ENCODE data around the gene KIAA1328.

KIAA1328 gene

DNA sequence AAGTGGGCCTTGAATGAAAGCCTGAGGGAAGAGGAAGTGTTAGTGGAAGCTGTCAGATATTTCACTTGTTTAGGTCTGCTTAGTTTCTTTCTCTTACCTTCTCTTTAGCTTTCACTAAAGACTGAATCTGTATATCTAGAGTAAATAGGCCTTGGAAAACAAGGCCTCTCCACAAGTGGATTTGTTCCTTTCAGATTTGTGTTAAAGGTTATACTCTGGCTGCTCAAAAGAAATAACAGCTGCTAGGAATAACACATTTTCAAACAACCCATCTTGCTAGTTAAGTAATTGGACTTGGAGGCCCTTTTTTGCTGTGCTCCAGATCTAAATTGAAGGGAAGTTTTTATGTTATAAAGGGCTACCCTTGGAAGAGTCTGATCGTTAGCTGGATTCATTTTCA, 236.3 kb downstream of the KIAA1328 start:
- no peak overlapping the region for H3K27ac ChIP-seq (ENCODE audit: low read depth, low read length)
- H3K4me3 ChIP-seq (ENCODE audit: low read depth in 1 of 2, low read length in 2 of 2): no peak overlapping the region
- H3K36me3 ChIP-seq (ENCODE audit: control insufficient read depth in 1 of 2, insufficient read depth in 2 of 2, low read length in 2 of 2): no peaks in the 10 kb centered on the region
- no peaks in the 10 kb centered on the region for H3K4me1 ChIP-seq (ENCODE audit: control insufficient read depth in 1 of 2, insufficient read depth in 2 of 2, low read length in 2 of 2)
- H3K27me3 ChIP-seq (ENCODE audit: control insufficient read depth in 1 of 2, insufficient read depth in 2 of 2, low read length in 2 of 2): no peaks in the 10 kb centered on the region
- no peaks in the 10 kb centered on the region for H3K9me3 ChIP-seq (ENCODE audit: control insufficient read depth in 1 of 2, low read length in 2 of 2)
- no peak overlapping the region for H3K9ac ChIP-seq (ENCODE audit: low read depth in 1 of 2, low read length in 2 of 2)

DNA sequence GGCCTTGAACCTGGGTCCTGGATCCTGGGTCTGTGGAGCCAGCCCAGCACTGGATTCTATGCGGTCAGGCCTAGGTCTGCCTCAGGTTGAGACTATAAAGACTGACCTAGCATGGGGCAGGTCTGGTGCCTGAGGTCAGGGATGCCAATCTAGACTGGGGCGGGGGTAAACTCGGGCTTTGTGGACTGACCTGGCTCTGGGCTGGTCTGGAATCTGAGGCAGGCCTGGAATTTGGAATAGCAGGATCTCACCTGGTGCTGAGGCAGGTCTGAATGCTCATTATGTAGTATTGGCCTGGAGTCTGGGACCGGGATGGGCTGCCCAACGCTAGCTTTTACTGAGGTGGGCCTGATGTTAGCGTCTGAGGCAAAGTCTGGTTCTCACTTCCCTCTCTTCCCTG, 256.0 kb downstream of the KIAA1328 start:
- no peak overlapping the region for H3K9ac ChIP-seq (ENCODE audit: low read depth in 1 of 2, low read length in 2 of 2)

DNA sequence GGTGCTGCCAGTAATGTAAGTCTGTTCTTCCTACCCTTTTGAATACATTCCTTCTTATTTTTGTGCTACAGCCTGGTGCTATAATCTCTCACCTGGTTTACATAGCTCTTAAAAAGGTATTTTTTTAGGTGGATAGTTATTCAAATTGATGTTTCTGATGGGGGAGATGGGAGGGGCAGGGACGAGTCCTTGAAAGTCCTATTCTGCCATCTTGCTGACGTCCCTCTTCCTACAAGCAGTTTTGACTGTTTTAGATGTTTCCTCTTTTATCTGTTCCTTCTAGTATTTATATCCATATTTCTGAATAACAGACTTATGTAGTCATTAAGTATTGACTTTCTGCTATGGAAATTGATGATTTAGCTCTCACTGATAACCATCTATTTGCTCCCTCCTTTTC, 256.4 kb downstream of the KIAA1328 start:
- H3K9me3 ChIP-seq (ENCODE audit: control insufficient read depth in 1 of 2, low read length in 2 of 2): no peaks in the 10 kb centered on the region
- H3K4me3 ChIP-seq (ENCODE audit: low read depth in 1 of 2, low read length in 2 of 2): no peak overlapping the region
- H3K36me3 ChIP-seq (ENCODE audit: control insufficient read depth in 1 of 2, insufficient read depth in 2 of 2, low read length in 2 of 2): no peaks in the 10 kb centered on the region
- H3K4me1 ChIP-seq (ENCODE audit: control insufficient read depth in 1 of 2, insufficient read depth in 2 of 2, low read length in 2 of 2): no peaks in the 10 kb centered on the region
- H3K9ac ChIP-seq (ENCODE audit: low read depth in 1 of 2, low read length in 2 of 2): no peak overlapping the region
- H3K27me3 ChIP-seq (ENCODE audit: control insufficient read depth in 1 of 2, insufficient read depth in 2 of 2, low read length in 2 of 2): no peaks in the 10 kb centered on the region
- H3K27ac ChIP-seq (ENCODE audit: low read depth, low read length): no peak overlapping the region

More for the DNA sequence above, 256.0 kb downstream of the KIAA1328 start:
- Histone ChIP-seq H3K4me3 (ENCODE audit: low read depth in 1 of 2, low read length in 2 of 2) (no peak overlapping the region), H3K27me3 (ENCODE audit: control insufficient read depth in 1 of 2, insufficient read depth in 2 of 2, low read length in 2 of 2) (no peaks in the 10 kb centered on the region), H3K9me3 (ENCODE audit: control insufficient read depth in 1 of 2, low read length in 2 of 2) (no peaks in the 10 kb centered on the region), H3K4me1 (ENCODE audit: control insufficient read depth in 1 of 2, insufficient read depth in 2 of 2, low read length in 2 of 2) (no peaks in the 10 kb centered on the region), H3K36me3 (ENCODE audit: control insufficient read depth in 1 of 2, insufficient read depth in 2 of 2, low read length in 2 of 2) (no peaks in the 10 kb centered on the region), H3K27ac (ENCODE audit: low read depth, low read length) (no peak overlapping the region)

DNA sequence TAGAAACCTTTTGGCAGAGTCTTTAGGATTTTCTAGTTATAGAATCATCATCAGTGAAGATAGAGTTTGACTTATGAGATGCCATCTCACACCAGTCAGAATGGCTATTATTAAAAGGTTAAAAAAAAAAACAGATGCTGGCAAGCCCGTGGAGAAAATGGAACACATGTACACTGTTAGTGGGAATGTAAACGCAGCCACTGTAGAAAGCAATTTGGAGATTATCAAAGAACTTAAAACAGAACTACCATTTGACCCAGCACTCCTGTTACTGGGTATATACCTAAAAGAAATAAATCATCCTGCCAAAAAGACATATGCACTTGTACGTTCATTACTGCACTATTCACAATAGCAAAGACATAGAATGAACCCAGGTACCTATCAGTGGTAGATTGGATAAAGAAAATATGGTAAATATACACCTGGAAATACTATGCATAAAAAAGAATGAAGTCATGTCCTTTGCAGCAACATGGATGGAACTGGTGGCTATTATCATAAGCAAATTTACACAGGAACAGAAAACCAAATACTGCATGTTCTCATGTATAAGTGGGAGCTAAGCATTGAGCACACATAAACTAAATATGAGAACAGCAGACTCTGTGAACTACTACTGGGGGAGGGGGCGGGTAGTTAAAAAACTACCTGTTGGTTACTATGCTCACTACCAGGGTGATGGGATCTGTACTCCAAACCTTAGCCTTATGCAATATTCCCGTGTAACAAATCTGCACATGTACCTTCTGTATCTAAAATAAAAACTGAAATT, 279.0 kb downstream of the KIAA1328 start:
- Histone ChIP-seq H3K27ac (ENCODE audit: low read depth, low read length) (no peak overlapping the region), H3K9me3 (ENCODE audit: control insufficient read depth in 1 of 2, low read length in 2 of 2) (peaks cover 0 to 6% of the 10 kb centered on the region in 2 donors), H3K4me3 (ENCODE audit: low read depth in 1 of 2, low read length in 2 of 2) (no peak overlapping the region), H3K36me3 (ENCODE audit: control insufficient read depth in 1 of 2, insufficient read depth in 2 of 2, low read length in 2 of 2) (no peaks in the 10 kb centered on the region), H3K4me1 (ENCODE audit: control insufficient read depth in 1 of 2, insufficient read depth in 2 of 2, low read length in 2 of 2) (no peaks in the 10 kb centered on the region), H3K9ac (ENCODE audit: low read depth in 1 of 2, low read length in 2 of 2) (no peak overlapping the region), H3K27me3 (ENCODE audit: control insufficient read depth in 1 of 2, insufficient read depth in 2 of 2, low read length in 2 of 2) (no peaks in the 10 kb centered on the region)

DNA sequence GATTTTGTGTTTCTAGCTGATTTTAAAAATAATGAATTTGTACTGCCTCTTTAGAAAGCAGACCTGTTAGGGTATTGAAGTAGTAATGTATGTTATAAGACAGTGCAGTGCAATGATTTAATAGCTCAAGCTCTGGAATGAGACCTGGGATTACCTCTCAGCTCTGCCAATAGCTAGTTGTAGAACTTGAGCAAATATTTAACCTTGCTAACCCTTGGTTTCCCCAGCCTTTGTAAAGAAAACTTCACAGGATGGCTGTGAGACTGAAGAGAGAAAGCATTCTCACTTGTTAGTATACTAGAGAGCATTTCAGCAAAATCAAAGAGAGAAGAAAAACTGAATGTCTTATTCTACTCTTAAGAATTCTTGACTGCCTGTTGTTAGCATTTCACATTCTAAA, 293.9 kb downstream of the KIAA1328 start:
- no peak overlapping the region for H3K4me3 ChIP-seq (ENCODE audit: low read depth in 1 of 2, low read length in 2 of 2)
- H3K27ac ChIP-seq (ENCODE audit: low read depth, low read length): no peak overlapping the region
- no peaks in the 10 kb centered on the region for H3K36me3 ChIP-seq (ENCODE audit: control insufficient read depth in 1 of 2, insufficient read depth in 2 of 2, low read length in 2 of 2)
- no peaks in the 10 kb centered on the region for H3K27me3 ChIP-seq (ENCODE audit: control insufficient read depth in 1 of 2, insufficient read depth in 2 of 2, low read length in 2 of 2)
- no peak overlapping the region for H3K9ac ChIP-seq (ENCODE audit: low read depth in 1 of 2, low read length in 2 of 2)
- H3K9me3 ChIP-seq (ENCODE audit: control insufficient read depth in 1 of 2, low read length in 2 of 2): no peaks in the 10 kb centered on the region
- H3K4me1 ChIP-seq (ENCODE audit: control insufficient read depth in 1 of 2, insufficient read depth in 2 of 2, low read length in 2 of 2): no peaks in the 10 kb centered on the region

DNA sequence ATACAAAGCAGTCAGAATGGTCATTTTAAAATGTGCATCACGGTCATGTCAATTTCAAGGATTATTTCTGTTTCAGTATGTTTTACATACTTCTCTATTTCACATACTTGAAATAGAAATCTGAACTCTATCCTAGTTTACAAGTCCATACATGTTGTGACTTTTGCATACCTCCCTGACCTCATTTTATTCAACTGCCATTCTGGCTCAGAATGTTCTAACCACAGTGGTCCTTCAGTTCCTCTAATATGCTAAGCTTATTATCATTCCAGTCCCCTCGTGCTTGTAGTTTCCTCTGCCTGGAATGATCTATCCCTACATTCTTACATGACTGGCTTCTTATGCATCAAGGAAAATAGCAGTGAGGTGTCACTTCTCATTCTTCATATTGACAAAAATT, 295.6 kb downstream of the KIAA1328 start:
- no peak overlapping the region for H3K9ac ChIP-seq (ENCODE audit: low read depth in 1 of 2, low read length in 2 of 2)
- no peaks in the 10 kb centered on the region for H3K36me3 ChIP-seq (ENCODE audit: control insufficient read depth in 1 of 2, insufficient read depth in 2 of 2, low read length in 2 of 2)
- no peaks in the 10 kb centered on the region for H3K4me1 ChIP-seq (ENCODE audit: control insufficient read depth in 1 of 2, insufficient read depth in 2 of 2, low read length in 2 of 2)
- no peak overlapping the region for H3K4me3 ChIP-seq (ENCODE audit: low read depth in 1 of 2, low read length in 2 of 2)
- H3K27ac ChIP-seq (ENCODE audit: low read depth, low read length): no peak overlapping the region
- H3K9me3 ChIP-seq (ENCODE audit: control insufficient read depth in 1 of 2, low read length in 2 of 2): no peaks in the 10 kb centered on the region
- no peaks in the 10 kb centered on the region for H3K27me3 ChIP-seq (ENCODE audit: control insufficient read depth in 1 of 2, insufficient read depth in 2 of 2, low read length in 2 of 2)

DNA sequence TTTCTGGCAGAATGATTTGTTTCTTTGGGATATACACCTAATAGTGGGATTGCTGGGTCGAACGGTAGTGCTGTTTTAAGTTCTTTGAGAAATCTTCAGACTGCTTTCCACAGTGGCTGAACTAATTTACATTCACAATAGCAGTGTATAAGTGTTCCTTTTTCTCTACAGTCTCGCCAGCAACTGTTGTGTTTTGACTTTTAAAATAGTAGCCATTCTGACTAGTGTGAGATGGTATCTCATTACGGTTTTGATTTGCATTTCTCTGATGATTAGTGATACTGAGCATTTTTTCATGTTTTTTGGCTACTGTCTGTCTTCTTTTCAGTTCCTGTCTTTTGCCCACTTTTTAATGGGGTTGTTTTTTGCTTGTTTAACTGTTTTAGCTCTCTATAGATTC, 306.2 kb downstream of the KIAA1328 start:
- Histone ChIP-seq H3K4me1 (ENCODE audit: control insufficient read depth in 1 of 2, insufficient read depth in 2 of 2, low read length in 2 of 2) (no peaks in the 10 kb centered on the region), H3K27ac (ENCODE audit: low read depth, low read length) (no peak overlapping the region), H3K27me3 (ENCODE audit: control insufficient read depth in 1 of 2, insufficient read depth in 2 of 2, low read length in 2 of 2) (no peaks in the 10 kb centered on the region), H3K9ac (ENCODE audit: low read depth in 1 of 2, low read length in 2 of 2) (no peak overlapping the region), H3K4me3 (ENCODE audit: low read depth in 1 of 2, low read length in 2 of 2) (no peak overlapping the region), H3K9me3 (ENCODE audit: control insufficient read depth in 1 of 2, low read length in 2 of 2) (peaks cover 0 to 6% of the 10 kb centered on the region in 2 donors), H3K36me3 (ENCODE audit: control insufficient read depth in 1 of 2, insufficient read depth in 2 of 2, low read length in 2 of 2) (no peaks in the 10 kb centered on the region)

DNA sequence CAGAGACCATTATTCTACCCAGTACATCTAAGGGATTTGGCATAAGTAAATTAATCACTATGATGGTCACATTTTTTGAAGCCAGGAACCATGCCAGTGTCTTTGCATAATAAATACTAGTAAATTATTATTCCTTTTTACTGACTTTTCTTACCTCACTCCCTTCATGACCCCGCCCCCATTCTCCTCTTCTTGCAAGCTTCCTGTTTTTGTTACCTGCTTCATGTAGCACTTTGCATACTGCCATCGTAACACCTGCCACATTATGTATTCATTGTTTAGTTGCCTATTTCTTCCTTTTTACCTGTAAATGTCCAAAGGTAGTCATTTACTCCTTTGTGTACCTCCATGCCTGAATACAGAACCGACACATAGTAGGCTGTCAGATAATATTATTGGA, 309.5 kb downstream of the KIAA1328 start:
- no peak overlapping the region for H3K9ac ChIP-seq (ENCODE audit: low read depth in 1 of 2, low read length in 2 of 2)
- no peak overlapping the region for H3K27ac ChIP-seq (ENCODE audit: low read depth, low read length)
- no peaks in the 10 kb centered on the region for H3K27me3 ChIP-seq (ENCODE audit: control insufficient read depth in 1 of 2, insufficient read depth in 2 of 2, low read length in 2 of 2)
- H3K36me3 ChIP-seq (ENCODE audit: control insufficient read depth in 1 of 2, insufficient read depth in 2 of 2, low read length in 2 of 2): no peaks in the 10 kb centered on the region
- peaks cover 0 to 6% of the 10 kb centered on the region in 2 donors for H3K9me3 ChIP-seq (ENCODE audit: control insufficient read depth in 1 of 2, low read length in 2 of 2)
- H3K4me3 ChIP-seq (ENCODE audit: low read depth in 1 of 2, low read length in 2 of 2): no peak overlapping the region
- no peaks in the 10 kb centered on the region for H3K4me1 ChIP-seq (ENCODE audit: control insufficient read depth in 1 of 2, insufficient read depth in 2 of 2, low read length in 2 of 2)

DNA sequence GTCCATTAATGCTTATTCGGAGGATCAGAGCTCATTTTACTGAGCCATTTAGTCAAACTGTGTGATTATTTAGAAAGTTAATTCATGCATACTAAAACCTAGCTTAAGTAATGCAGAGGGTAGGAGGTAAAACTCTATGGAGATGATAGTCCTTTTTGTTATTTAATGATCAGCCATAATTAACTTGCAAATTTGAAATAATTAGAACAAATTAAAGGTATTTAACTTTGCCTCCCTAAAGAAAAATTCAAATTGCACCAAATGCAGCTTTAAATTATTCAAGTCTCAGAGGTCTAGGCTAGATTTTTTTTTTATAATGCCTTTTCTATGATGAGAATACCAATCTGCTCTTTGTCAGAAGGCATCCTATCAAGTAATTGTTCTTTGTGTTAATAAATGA, 310.9 kb downstream of the KIAA1328 start:
- H3K9me3 ChIP-seq (ENCODE audit: control insufficient read depth in 1 of 2, low read length in 2 of 2): peaks cover 0 to 6% of the 10 kb centered on the region in 2 donors
- H3K4me3 ChIP-seq (ENCODE audit: low read depth in 1 of 2, low read length in 2 of 2): no peak overlapping the region
- no peaks in the 10 kb centered on the region for H3K36me3 ChIP-seq (ENCODE audit: control insufficient read depth in 1 of 2, insufficient read depth in 2 of 2, low read length in 2 of 2)
- H3K27ac ChIP-seq (ENCODE audit: low read depth, low read length): no peak overlapping the region
- H3K9ac ChIP-seq (ENCODE audit: low read depth in 1 of 2, low read length in 2 of 2): no peak overlapping the region
- H3K4me1 ChIP-seq (ENCODE audit: control insufficient read depth in 1 of 2, insufficient read depth in 2 of 2, low read length in 2 of 2): no peaks in the 10 kb centered on the region
- H3K27me3 ChIP-seq (ENCODE audit: control insufficient read depth in 1 of 2, insufficient read depth in 2 of 2, low read length in 2 of 2): no peaks in the 10 kb centered on the region

DNA sequence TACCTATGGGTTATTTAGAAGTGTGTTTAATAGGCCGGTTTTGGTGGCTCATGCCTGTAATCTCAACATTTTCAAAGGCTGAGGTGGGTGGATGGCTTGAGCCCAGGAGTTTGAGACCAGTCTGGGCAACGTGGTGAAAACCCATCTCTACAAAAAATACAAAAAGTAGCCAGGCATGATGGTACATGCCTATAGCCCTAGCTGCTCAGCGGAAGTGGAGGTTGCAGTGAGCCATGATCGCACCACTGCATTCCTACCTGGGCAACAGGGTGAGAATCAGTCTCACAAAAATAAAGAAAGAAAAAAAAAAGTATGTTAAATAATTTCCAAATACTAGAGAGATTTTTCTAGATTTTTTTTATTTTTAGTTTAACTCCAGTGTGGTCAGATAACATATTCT, 316.0 kb downstream of the KIAA1328 start:
- Histone ChIP-seq H3K27ac (ENCODE audit: low read depth, low read length) (no peak overlapping the region), H3K27me3 (ENCODE audit: control insufficient read depth in 1 of 2, insufficient read depth in 2 of 2, low read length in 2 of 2) (no peaks in the 10 kb centered on the region), H3K9ac (ENCODE audit: low read depth in 1 of 2, low read length in 2 of 2) (no peak overlapping the region), H3K4me3 (ENCODE audit: low read depth in 1 of 2, low read length in 2 of 2) (no peak overlapping the region), H3K4me1 (ENCODE audit: control insufficient read depth in 1 of 2, insufficient read depth in 2 of 2, low read length in 2 of 2) (no peaks in the 10 kb centered on the region), H3K9me3 (ENCODE audit: control insufficient read depth in 1 of 2, low read length in 2 of 2) (no peaks in the 10 kb centered on the region), H3K36me3 (ENCODE audit: control insufficient read depth in 1 of 2, insufficient read depth in 2 of 2, low read length in 2 of 2) (no peaks in the 10 kb centered on the region)

All from duodenal mucosa (tissue), 2 donors.